Loucy (cell line): ENCODE measurements around the gene PPP1R9B.

Experiments used
- H2AFZ ChIP-seq: fragments of 200-600 bp; sonication (generic); 2 replicates; pipeline ENCODE4 v1.6.0; 2016; ENCODE audit warnings: antibody characterized with exemption, mild to moderate bottlenecking, low read length, moderate library complexity
- H3F3A ChIP-seq: fragments of 200-600 bp; 2 replicates; pipeline ENCODE4 v1.6.0; 2016; ENCODE audit warnings: antibody characterized with exemption, low read depth, mild to moderate bottlenecking
- H3K27me3 ChIP-seq: fragments of 200-600 bp; sonication (generic); 2 replicates; pipeline ENCODE4 v1.6.1; 2014; ENCODE audit warnings: low read length, mild to moderate bottlenecking; ENCODE audit not compliant: insufficient read depth, poor library complexity, severe bottlenecking
- H3K36me3 ChIP-seq: fragments of 200-600 bp; sonication (generic); 2 replicates; pipeline ENCODE4 v1.6.1; 2016; ENCODE audit warnings: low read length; ENCODE audit not compliant: insufficient read depth
- H3K4me1 ChIP-seq: fragments of 200-600 bp; sonication (generic); 2 replicates; pipeline ENCODE4 v1.5.1; 2014; ENCODE audit warnings: low read length, mild to moderate bottlenecking; ENCODE audit not compliant: insufficient read depth, poor library complexity, severe bottlenecking
- H3K4me2 ChIP-seq: fragments of 200-600 bp; sonication (generic); 2 replicates; pipeline ENCODE4 v1.6.0; 2014; ENCODE audit warnings: antibody characterized with exemption, low read length, low read depth, mild to moderate bottlenecking; ENCODE audit not compliant: poor library complexity, severe bottlenecking
- H3K4me3 ChIP-seq: fragments of 200-600 bp; sonication (generic); 2 replicates; pipeline ENCODE4 v1.5.1; 2014; ENCODE audit warnings: low read length, mild to moderate bottlenecking, mixed read lengths; ENCODE audit not compliant: poor library complexity, severe bottlenecking
- H3K79me2 ChIP-seq: fragments of 200-600 bp; sonication (generic); 2 replicates; pipeline ENCODE4 v1.6.1; 2014; ENCODE audit warnings: low read length; ENCODE audit not compliant: insufficient read depth
- H3K9ac ChIP-seq: fragments of 200-600 bp; sonication (generic); 2 replicates; pipeline ENCODE4 v1.6.0; 2014; ENCODE audit warnings: mild to moderate bottlenecking, low read depth, low read length, moderate library complexity; ENCODE audit not compliant: poor library complexity, severe bottlenecking
- H3K9me2 ChIP-seq: fragments of 200-600 bp; sonication (generic); replicated peaks from 2 replicates; pipeline ENCODE4 v1.6.1; 2016; ENCODE audit warnings: low read depth, low read length, mixed read lengths
- H3K9me3 ChIP-seq: fragments of 200-600 bp; sonication (generic); 2 replicates; pipeline ENCODE4 v1.6.1; 2014; ENCODE audit warnings: mild to moderate bottlenecking, antibody characterized with exemption, low read length, low read depth; ENCODE audit not compliant: insufficient read depth
- H4K20me1 ChIP-seq: fragments of 200-600 bp; sonication (generic); 2 replicates; pipeline ENCODE4 v1.6.0; 2014; ENCODE audit warnings: antibody characterized with exemption, low read length, mild to moderate bottlenecking; ENCODE audit not compliant: insufficient read depth, poor library complexity, severe bottlenecking
- CTCF ChIP-seq: fragments of 200-600 bp; sonication (generic); conservative IDR thresholded peaks from 2 replicates; pipeline ENCODE4 v1.5.1; 2014; ENCODE audit warnings: mild to moderate bottlenecking, antibody characterized with exemption, low read length
- EZH2phosphoT487 ChIP-seq: fragments of 200-600 bp; IDR thresholded peaks from 2 replicates; pipeline ENCODE4 v1.6.1; 2018; ENCODE audit warnings: antibody characterized with exemption, mild to moderate bottlenecking, moderate library complexity, borderline replicate concordance

PPP1R9B gene

GRCh38 chr17:50169121-50169764 is 18.8 kb upstream of the PPP1R9B start:
- TF ChIP-seq CTCF (peak; percentile 93), EZH2phosphoT487 (no peak)
- H3K9me3 ChIP-seq: no peaks in the 10 kb centered on the region
- H3F3A ChIP-seq: no peaks in the 10 kb centered on the region
- H3K9me2 ChIP-seq: no peaks in the 10 kb centered on the region
- no peaks in the 10 kb centered on the region for H3K79me2 ChIP-seq
- H2AFZ ChIP-seq: no peak overlapping the region
- no peak overlapping the region for H3K4me2 ChIP-seq
- H4K20me1 ChIP-seq: no peaks in the 10 kb centered on the region
- H3K27me3 ChIP-seq: no peaks in the 10 kb centered on the region
- no peaks in the 10 kb centered on the region for H3K36me3 ChIP-seq
- H3K4me3 ChIP-seq: no peak overlapping the region
- no peaks in the 10 kb centered on the region for H3K4me1 ChIP-seq
- no peak overlapping the region for H3K9ac ChIP-seq

- no peak overlapping the region for H3K4me3 ChIP-seq
- H3K9me2 ChIP-seq: no peaks in the 10 kb centered on the region
- no peaks in the 10 kb centered on the region for H4K20me1 ChIP-seq
- H3K4me2 ChIP-seq: no peak overlapping the region
- H2AFZ ChIP-seq: no peak overlapping the region
- no peaks in the 10 kb centered on the region for H3K4me1 ChIP-seq
- H3K9ac ChIP-seq: no peak overlapping the region
- H3K36me3 ChIP-seq: no peaks in the 10 kb centered on the region
- H3K27me3 ChIP-seq: no peaks in the 10 kb centered on the region
- no peaks in the 10 kb centered on the region for H3K79me2 ChIP-seq
- no peaks in the 10 kb centered on the region for H3K9me3 ChIP-seq
- TF ChIP-seq CTCF: no peak
- TF ChIP-seq EZH2phosphoT487: no peak
- no peaks in the 10 kb centered on the region for H3F3A ChIP-seq
These were observed 17.8 kb upstream of the PPP1R9B start for GRCh38 chr17:50168319-50168718.

- Histone ChIP-seq H3K9me2 (no peaks in the 10 kb centered on the region), H3K4me1 (no peaks in the 10 kb centered on the region), H3K36me3 (no peaks in the 10 kb centered on the region), H3K9ac (no peak overlapping the region), H3F3A (no peaks in the 10 kb centered on the region), H3K4me3 (no peak overlapping the region), H3K79me2 (no peaks in the 10 kb centered on the region), H3K9me3 (no peaks in the 10 kb centered on the region), H4K20me1 (no peaks in the 10 kb centered on the region), H3K4me2 (no peak overlapping the region), H3K27me3 (no peaks in the 10 kb centered on the region), H2AFZ (no peak overlapping the region)
- TF ChIP-seq CTCF: no peak
These were observed 16.9 kb upstream of the PPP1R9B start for GRCh38 chr17:50167371-50167770.
